ENCODE data around the gene FAM229B.

DNA sequence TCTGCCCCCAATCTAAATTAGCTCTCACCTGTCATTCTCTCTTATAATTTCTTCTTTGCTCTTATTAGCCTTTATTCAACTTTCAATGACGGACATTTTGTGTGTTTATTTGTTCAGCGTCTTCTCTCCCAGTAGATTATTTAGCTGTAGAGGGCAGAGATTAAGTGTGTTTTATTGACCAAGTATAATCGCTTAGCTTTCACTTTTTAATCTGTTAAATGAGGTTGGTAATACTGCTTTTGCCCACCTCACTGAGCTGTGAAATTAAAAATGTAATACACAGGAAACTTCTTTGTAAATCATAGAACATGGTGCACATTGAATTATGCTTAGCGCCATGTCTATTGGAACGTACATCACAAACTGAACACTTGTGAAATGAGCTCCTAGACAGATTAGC is 37.0 kb upstream of the FAM229B start:
- TF ChIP-seq CTCF (IDR thresholded peaks at IDR 0.05) (no peak), POLR2AphosphoS5 (IDR thresholded peaks at IDR 0.05; ENCODE audit: insufficient read depth in 1 of 2, low read depth in 1 of 2) (no peak), POLR2A (IDR thresholded peaks at IDR 0.05) (no peak)

All from vagina (tissue), 2 donors.